HG03060 (cell line): ENCODE data around the gene SETD9.

Source experiments
- ATAC-seq: cut with Tn5 transposase; IDR thresholded peaks from one replicate; pipeline ENCODE4 v1.9.1; 2021; ENCODE audit warnings: low read depth, moderate number of reproducible peaks; ENCODE audit not compliant: unreplicated experiment

SETD9 gene

GRCh38 chr5:56922922-56923321, 13.5 kb downstream of the SETD9 start:
- no peak for ATAC-seq

GRCh38 chr5:56934325-56934724, 24.9 kb downstream of the SETD9 start:
- ATAC-seq = no peak

GRCh38 chr5:56938858-56939257, 29.5 kb downstream of the SETD9 start:
- ATAC-seq = no peak

GRCh38 chr5:56941981-56942380, 32.6 kb downstream of the SETD9 start:
- ATAC-seq = no peak

- no peak for ATAC-seq
Observed at GRCh38 chr5:56947052-56947451, 37.7 kb downstream of the SETD9 start.

- no peak for ATAC-seq
Observed at GRCh38 chr5:56950626-56951125, 41.3 kb downstream of the SETD9 start.

GRCh38 chr5:56951126-56951945, 41.9 kb downstream of the SETD9 start:
- no peak for ATAC-seq

- ATAC-seq = peak; percentile 50
Observed at GRCh38 chr5:56951946-56952691, 42.7 kb downstream of the SETD9 start, which contains the start of gene MIER3. MIER3 (minus strand) TSS chr5:56952123; CDS start chr5:56952102, 21 bp downstream.

GRCh38 chr5:56954262-56954661, 44.9 kb downstream of the SETD9 start:
- ATAC-seq = no peak

GRCh38 chr5:56958595-56958994, 49.2 kb downstream of the SETD9 start:
- ATAC-seq = no peak

GRCh38 chr5:56959326-56959725, 49.9 kb downstream of the SETD9 start:
- ATAC-seq = no peak

- ATAC-seq = no peak
Observed at GRCh38 chr5:56961746-56962145, 52.4 kb downstream of the SETD9 start.

GRCh38 chr5:56962286-56962685, 52.9 kb downstream of the SETD9 start:
- ATAC-seq = no peak

- ATAC-seq = no peak
Observed at GRCh38 chr5:56963246-56963645, 53.9 kb downstream of the SETD9 start.

GRCh38 chr5:56964173-56964572, 54.8 kb downstream of the SETD9 start:
- ATAC-seq = no peak
